Mesodermal cell (in vitro differentiated cells): ENCODE measurements around the gene GEN1.

Experiments used
- H3K27ac ChIP-seq: 2 replicates; pipeline ENCODE4 v1.7.0; 2013; ENCODE audit warnings: mild to moderate bottlenecking, low read depth, low read length, moderate library complexity; ENCODE audit not compliant: severe bottlenecking
- H3K36me3 ChIP-seq: 2 replicates; pipeline ENCODE4 v1.7.1; 2013; ENCODE audit warnings: mild to moderate bottlenecking, low read length, moderate library complexity; ENCODE audit not compliant: control insufficient read depth, insufficient read depth
- H3K4me1 ChIP-seq: one replicate; pipeline ENCODE4 v1.7.1; 2013; ENCODE audit warnings: mild to moderate bottlenecking, low read length; ENCODE audit not compliant: insufficient read depth, control insufficient read depth, poor library complexity, severe bottlenecking
- H3K4me3 ChIP-seq: 2 replicates; pipeline ENCODE4 v1.7.0; 2013; ENCODE audit warnings: low read length, control low read depth, mild to moderate bottlenecking; ENCODE audit not compliant: insufficient read depth, poor library complexity, severe bottlenecking; ENCODE audit errors: extremely low read depth
- H3K9me3 ChIP-seq: 2 replicates; pipeline ENCODE4 v1.7.1; 2013; ENCODE audit warnings: mild to moderate bottlenecking, low read length, moderate library complexity; ENCODE audit not compliant: control insufficient read depth
- WGBS, 2 experiments: methylation state at CpG; one replicate each; pipeline ENCODE4 v1.1.5; 2013; ENCODE audit warnings: missing lambda C conversion rate in 2 of 2; ENCODE audit not compliant: insufficient coverage in 2 of 2; 5-methylcytosine and 5-hydroxymethylcytosine counted together

Gene GEN1

DNA sequence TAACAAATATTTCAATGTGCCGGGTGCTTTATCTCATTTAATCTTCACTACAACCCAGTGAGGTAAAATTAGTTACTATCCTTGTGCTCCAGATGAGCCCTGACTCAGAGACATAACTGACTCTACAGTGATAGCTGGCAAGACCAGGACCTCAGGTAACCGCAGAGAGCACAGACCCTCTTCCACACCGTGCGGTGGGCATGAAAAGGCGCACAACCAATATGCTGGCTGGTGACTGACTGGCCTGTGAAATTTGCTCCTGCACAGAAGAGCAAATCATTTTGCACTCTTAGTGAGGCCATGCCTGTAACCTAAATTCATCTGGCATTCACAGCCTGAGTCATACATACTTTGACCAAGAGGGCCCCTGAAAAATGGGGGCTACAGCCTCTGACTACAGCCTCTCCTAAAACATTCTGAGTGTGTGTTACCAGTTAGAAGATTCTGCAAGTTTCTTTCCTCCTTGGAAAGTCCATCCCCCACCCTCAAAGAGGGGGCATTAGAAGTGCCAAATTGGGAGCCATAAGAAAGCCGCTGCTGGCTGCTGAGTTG is 39.9 kb downstream of the GEN1 start:
- Histone ChIP-seq H3K4me3 (no peak overlapping the region), H3K4me1 (peaks cover 6% of the 10 kb centered on the region), H3K36me3 (no peaks in the 10 kb centered on the region), H3K27ac (no peak overlapping the region), H3K9me3 (no peaks in the 10 kb centered on the region)
- WGBS, 2 experiments = 83 to 94% methylated on average over 4 to 5 of the region's 6 CpGs

DNA sequence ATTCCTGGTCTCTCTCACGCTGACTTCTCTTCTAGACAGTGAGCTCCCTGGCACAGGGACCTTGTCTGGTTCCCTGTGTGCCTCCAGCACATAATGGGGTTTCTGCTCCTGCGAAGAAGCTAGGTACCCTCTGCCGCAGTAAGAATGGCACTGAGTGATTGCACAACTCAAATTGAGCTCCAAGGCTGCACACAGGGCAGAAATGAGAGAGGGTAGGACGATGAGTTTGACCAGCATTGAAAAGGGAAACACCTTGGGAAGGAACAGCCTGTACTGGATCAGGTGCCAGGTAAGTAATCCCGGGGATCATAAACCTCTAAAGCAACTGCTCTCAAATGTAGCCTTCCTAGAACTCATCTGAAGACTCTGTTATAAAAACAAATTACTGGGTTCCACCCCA is 41.4 kb downstream of the GEN1 start:
- 86 to 89% methylated on average over 4 to 5 of the region's 5 CpGs for WGBS, 2 experiments
- Histone ChIP-seq H3K4me3 (no peak overlapping the region), H3K36me3 (no peaks in the 10 kb centered on the region), H3K27ac (no peak overlapping the region), H3K9me3 (no peaks in the 10 kb centered on the region), H3K4me1 (peaks cover 6% of the 10 kb centered on the region)

GRCh38 chr2:17798338-17798737 is 44.4 kb downstream of the GEN1 start:
- H3K27ac ChIP-seq = no peak overlapping the region
- no peak overlapping the region for H3K4me3 ChIP-seq
- no peaks in the 10 kb centered on the region for H3K36me3 ChIP-seq
- WGBS, 2 experiments = 84 to 97% methylated on average over 3 to 4 of the region's 4 CpGs
- H3K9me3 ChIP-seq = no peaks in the 10 kb centered on the region
- peaks cover 6% of the 10 kb centered on the region for H3K4me1 ChIP-seq

DNA sequence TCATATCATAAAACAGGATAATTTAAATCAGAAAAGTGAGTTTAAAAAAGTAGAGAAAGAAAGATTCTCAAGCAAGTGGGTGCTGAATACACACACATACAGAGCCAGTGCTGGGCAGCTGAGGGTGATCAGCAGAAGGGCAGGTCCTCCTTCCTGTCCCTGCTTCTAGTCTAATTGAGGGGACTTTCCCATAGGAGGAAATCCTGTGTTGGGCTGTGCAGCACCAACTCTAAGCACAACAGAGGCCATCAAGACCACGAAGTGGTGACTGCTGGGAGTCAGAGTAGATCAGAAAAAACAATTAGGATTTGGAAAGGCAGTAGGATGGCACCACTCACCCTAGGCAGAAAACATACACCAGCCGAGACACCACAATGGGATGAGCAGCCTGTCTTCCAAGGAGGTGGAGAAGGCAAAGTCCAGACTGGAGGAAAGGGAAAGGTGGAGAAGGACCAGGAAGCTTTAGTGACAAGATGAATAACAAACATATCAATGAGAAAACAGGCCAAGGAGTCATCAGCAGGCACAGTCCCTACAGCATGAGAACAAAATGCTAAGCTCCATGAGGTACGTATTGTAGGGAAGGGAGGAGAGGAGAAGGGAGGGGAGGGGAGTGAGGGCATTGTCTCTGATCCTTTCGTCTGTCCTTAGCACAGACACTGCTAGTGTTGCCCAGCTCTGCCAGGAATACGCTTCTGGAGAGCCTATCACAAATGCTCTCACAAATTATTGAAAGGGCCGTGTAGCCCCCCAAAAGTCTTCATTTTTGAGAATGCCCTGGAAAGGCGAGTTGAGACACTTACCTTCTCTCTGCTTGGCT is 45.6 kb downstream of the GEN1 start:
- peak overlapping the region; percentile 36 for H3K27ac ChIP-seq
- WGBS, 2 experiments = 91 to 96% methylated on average over 4 to 5 of the region's 7 CpGs
- no peaks in the 10 kb centered on the region for H3K9me3 ChIP-seq
- no peaks in the 10 kb centered on the region for H3K4me1 ChIP-seq
- H3K4me3 ChIP-seq = no peak overlapping the region
- no peaks in the 10 kb centered on the region for H3K36me3 ChIP-seq

GRCh38 chr2:17800219-17800618 is 46.3 kb downstream of the GEN1 start:
- Histone ChIP-seq H3K9me3 (no peaks in the 10 kb centered on the region), H3K4me1 (no peaks in the 10 kb centered on the region), H3K36me3 (no peaks in the 10 kb centered on the region), H3K4me3 (no peak overlapping the region), H3K27ac (peak overlapping the region; percentile 36)
- 71 to 81% methylated on average over 4 to 5 of the region's 5 CpGs for WGBS, 2 experiments

- no peaks in the 10 kb centered on the region for H3K9me3 ChIP-seq
- peak overlapping the region; percentile 36 for H3K27ac ChIP-seq
- H3K36me3 ChIP-seq = no peaks in the 10 kb centered on the region
- no peaks in the 10 kb centered on the region for H3K4me1 ChIP-seq
- no peak overlapping the region for H3K4me3 ChIP-seq
- 100% methylated on average over 1 of the region's 1 CpG for WGBS, 2 experiments
Measured at GRCh38 chr2:17800693-17801458, 46.9 kb downstream of the GEN1 start.

- no peaks in the 10 kb centered on the region for H3K36me3 ChIP-seq
- no peak overlapping the region for H3K27ac ChIP-seq
- 67% methylated on average over 1 of the region's 3 CpGs; no CpG with 5 or more reads in 1 of the 2 experiments for WGBS, 2 experiments
- no peak overlapping the region for H3K4me3 ChIP-seq
- H3K9me3 ChIP-seq = no peaks in the 10 kb centered on the region
- no peaks in the 10 kb centered on the region for H3K4me1 ChIP-seq
Measured at GRCh38 chr2:17803497-17803896, 49.6 kb downstream of the GEN1 start.

DNA sequence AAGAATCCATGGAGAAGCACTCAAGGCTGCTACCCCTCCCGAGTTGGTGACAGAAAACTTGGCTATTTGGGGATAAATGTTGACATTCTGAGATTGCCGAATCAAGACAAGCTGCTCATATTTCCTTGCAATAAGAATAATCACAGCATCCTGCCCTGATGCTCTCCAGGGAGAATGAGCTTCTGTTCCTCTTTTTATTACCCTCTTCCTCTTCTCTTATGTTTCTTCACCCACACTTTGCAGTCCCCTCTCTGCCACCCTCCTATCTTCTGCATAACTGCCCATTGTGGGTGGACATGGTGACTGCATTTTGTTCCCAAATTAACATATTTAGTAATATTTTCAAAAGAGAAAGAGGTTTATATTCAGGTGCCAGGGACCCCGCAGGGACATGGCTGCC is 50.4 kb downstream of the GEN1 start:
- H3K27ac ChIP-seq = no peak overlapping the region
- H3K9me3 ChIP-seq = no peaks in the 10 kb centered on the region
- 83 to 100% methylated on average over 1 to 2 of the region's 3 CpGs for WGBS, 2 experiments
- no peaks in the 10 kb centered on the region for H3K4me1 ChIP-seq
- H3K4me3 ChIP-seq = no peak overlapping the region
- no peaks in the 10 kb centered on the region for H3K36me3 ChIP-seq

- 80 to 94% methylated on average over 1 to 2 of the region's 2 CpGs for WGBS, 2 experiments
- Histone ChIP-seq H3K27ac (no peak overlapping the region), H3K4me1 (no peaks in the 10 kb centered on the region), H3K36me3 (no peaks in the 10 kb centered on the region), H3K4me3 (no peak overlapping the region), H3K9me3 (no peaks in the 10 kb centered on the region)
Measured at GRCh38 chr2:17805166-17805565, 51.2 kb downstream of the GEN1 start.

DNA sequence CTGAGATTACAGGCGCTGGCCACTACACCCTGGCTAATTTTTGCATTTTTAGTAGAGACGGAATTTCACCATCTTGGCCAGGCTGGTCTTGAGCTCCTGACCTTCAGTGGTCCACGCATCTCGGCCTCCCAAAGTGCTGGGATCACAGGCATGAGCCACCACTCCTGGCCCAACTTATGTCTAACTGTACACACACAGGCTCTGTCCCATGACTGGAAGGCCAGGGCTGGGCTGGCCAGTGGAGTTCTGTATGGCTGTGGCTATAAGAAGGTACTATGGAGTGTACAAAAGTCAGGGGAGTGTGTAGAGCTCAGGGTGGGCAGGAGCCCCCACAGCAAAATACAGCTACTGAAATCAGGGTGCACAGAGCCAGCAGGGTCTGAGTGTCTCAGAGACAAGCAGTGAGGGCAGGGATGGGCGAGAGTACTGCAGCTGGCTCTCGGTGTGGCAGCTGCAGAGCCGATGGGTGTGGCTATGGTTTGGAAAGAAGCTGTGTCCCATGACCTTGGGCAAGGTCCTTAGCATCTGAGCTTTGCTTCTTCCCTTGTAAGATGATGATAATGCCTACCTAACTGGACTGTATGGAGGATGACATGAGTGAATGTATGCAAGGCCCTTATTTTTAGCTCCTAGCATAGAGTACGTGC is 51.9 kb downstream of the GEN1 start:
- Histone ChIP-seq H3K9me3 (no peaks in the 10 kb centered on the region), H3K27ac (no peak overlapping the region)
- WGBS, 2 experiments = 93 to 95% methylated on average over 5 to 7 of the region's 8 CpGs

More for the DNA sequence above, 51.9 kb downstream of the GEN1 start:
- H3K36me3 ChIP-seq = no peaks in the 10 kb centered on the region
- H3K4me1 ChIP-seq = no peaks in the 10 kb centered on the region
- H3K4me3 ChIP-seq = no peak overlapping the region
